PFSK-1 (cell line): ENCODE results near the gene PPM1L.

ENCODE experiments used
- FOXP2 ChIP-seq: optimal IDR thresholded peaks from 2 replicates; pipeline ENCODE3; 2011; ENCODE audit warnings: borderline replicate concordance, control low read depth, inconsistent platforms; ENCODE audit not compliant: insufficient read depth; ENCODE audit errors: extremely low read length, extremely low read depth
- POLR2AphosphoS5 ChIP-seq: IDR thresholded peaks from 2 replicates; pipeline ENCODE4 v1.6.1; 2012; ENCODE audit warnings: low read depth, mild to moderate bottlenecking, control low read depth, low read length, moderate library complexity
- REST ChIP-seq, 2 experiments: IDR thresholded peaks; 2 replicates each; pipeline versions ENCODE4 v1.6.1 to v1.8.0; 2011 to 2012; ENCODE audit warnings: low read depth in 2 of 2, low read length in 2 of 2, control low read depth in 1 of 2, inconsistent platforms in 1 of 2, mild to moderate bottlenecking in 1 of 2, moderate library complexity in 1 of 2; ENCODE audit not compliant: insufficient read depth in 1 of 2
- SIN3A ChIP-seq: IDR thresholded peaks from 2 replicates; pipeline ENCODE4 v1.6.1; 2012; ENCODE audit warnings: mild to moderate bottlenecking, low read length, moderate library complexity, borderline replicate concordance; ENCODE audit not compliant: insufficient read depth
- TAF1 ChIP-seq: IDR thresholded peaks from 2 replicates; pipeline ENCODE4 v1.6.1; 2012; ENCODE audit warnings: low read length, control low read depth, borderline replicate concordance; ENCODE audit not compliant: insufficient read depth

Gene PPM1L

DNA sequence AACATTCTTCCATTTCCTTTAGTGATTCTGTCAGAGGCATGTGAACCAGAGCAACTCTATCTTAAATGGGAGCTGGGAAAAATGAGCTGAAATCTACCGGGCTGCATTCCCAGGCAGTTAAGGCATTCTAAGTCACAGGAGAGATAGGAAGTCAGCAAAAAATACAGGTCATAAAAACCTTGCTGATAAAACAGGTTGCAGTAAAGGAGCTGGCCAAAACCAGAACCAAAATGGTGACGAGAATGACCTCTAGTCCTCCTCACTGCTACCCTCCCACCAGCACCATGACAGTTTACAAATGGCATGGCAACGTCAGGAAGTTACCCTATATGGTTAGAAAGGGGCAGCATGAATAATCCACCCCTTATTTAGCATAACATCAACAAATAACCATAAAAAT, 282.7 kb downstream of the PPM1L start:
- TF ChIP-seq FOXP2 (no peak), REST (IDR thresholded peaks at IDR 0.05; ENCODE audit: insufficient read depth in 1 of 2, low read depth in 2 of 2, low read length in 2 of 2) (no peak), SIN3A (no peak), POLR2AphosphoS5 (no peak), TAF1 (no peak)

DNA sequence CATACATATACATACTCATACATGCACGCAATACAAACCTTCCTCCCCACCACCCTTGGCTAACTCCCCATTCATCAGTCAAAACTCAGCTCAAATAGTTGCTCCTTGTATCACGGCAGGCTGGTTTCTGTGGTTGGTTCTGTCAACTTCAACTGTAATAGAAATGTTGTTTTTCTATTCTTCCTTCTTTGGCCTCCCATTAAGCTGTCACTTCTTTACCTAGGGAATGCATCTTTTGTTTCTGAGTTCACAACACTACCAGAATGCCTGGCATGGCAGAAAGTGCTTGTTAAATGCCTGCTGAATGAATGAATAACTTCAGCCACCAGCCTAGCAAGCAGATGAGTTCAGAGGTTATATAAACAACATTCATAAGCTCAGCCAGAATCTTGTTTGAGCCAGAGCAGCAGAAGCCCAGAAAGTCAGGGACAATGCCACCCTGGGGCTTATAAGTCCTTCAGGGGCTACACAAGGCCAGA, 286.0 kb downstream of the PPM1L start:
- TF ChIP-seq POLR2AphosphoS5 (no peak), REST (IDR thresholded peaks at IDR 0.05; ENCODE audit: insufficient read depth in 1 of 2, low read depth in 2 of 2, low read length in 2 of 2) (no peak), FOXP2 (no peak), TAF1 (no peak), SIN3A (no peak)

GRCh38 chr3:161043336-161044035, 287.5 kb downstream of the PPM1L start:
- TF ChIP-seq POLR2AphosphoS5, result no peak
- TF ChIP-seq REST (IDR thresholded peaks at IDR 0.05; ENCODE audit: insufficient read depth in 1 of 2, low read depth in 2 of 2, low read length in 2 of 2), result no peak
- TF ChIP-seq TAF1, result no peak
- TF ChIP-seq SIN3A, result no peak
- no peak for TF ChIP-seq FOXP2

DNA sequence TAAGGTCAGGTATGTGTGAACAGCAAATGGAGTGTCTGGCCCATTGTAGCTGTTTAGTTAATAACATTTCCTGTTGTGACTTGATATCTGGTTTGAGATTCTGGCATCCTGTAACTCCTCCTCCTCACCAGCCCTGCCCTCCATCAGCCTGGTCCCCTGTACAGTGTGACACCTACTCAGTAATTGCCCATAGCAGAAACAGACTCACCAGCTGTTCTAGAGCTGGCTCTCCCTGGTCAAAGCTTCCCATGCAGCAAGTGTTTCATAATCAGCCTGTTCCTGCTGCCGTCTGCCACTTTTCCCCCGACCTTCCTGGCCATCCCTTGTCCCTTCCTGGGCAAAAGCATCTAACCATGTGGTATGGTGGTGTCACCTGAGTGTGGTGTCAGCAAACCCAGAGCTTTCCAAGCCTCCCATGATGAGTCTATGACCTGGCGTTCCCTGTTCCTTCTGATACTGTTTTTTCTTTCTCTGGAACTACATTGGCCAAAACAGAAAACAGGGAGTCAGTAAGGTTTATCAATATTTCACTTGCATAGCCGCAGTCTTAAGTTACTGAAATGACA, 293.7 kb downstream of the PPM1L start:
- TF ChIP-seq POLR2AphosphoS5 (no peak), FOXP2 (no peak), TAF1 (no peak), SIN3A (no peak), REST (IDR thresholded peaks at IDR 0.05; ENCODE audit: insufficient read depth in 1 of 2, low read depth in 2 of 2, low read length in 2 of 2) (no peak)

- TF ChIP-seq FOXP2 (no peak), POLR2AphosphoS5 (no peak), REST (IDR thresholded peaks at IDR 0.05; ENCODE audit: insufficient read depth in 1 of 2, low read depth in 2 of 2, low read length in 2 of 2) (no peak), TAF1 (no peak), SIN3A (no peak)
Observed at GRCh38 chr3:161050935-161051334, 294.9 kb downstream of the PPM1L start.
